NCI-H128 (cell line): ENCODE data around the gene ZNF830.
"Not testable (repeated sequence)": the region's sequence is repeated elsewhere in the genome, so short reads cannot be mapped to it uniquely, and the experiment has no call there.

Source experiments
- DNase-seq: peaks from one replicate; lab custom pipeline; 2025; ENCODE audit not compliant: unreplicated experiment; lab: John Stamatoyannopoulos, UW

Gene ZNF830

GRCh38 chr17:34961093-34961911 is at the start of gene ZNF830, which contains the start of gene CCT6B:
TSS of gene ZNF830 (plus strand) at chr17:34961540. CDS start at chr17:34961567, 27 bp downstream.
TSS of gene CCT6B (minus strand) at chr17:34961460. CDS start at chr17:34961393, 67 bp downstream.
- peak; percentile 73 for DNase-seq

- no peak for DNase-seq
Measured at GRCh38 chr17:34913001-34913400, 48.3 kb upstream of the ZNF830 start.

GRCh38 chr17:34916120-34916519 is 45.2 kb upstream of the ZNF830 start:
- DNase-seq: no peak

GRCh38 chr17:34917381-34917780 is 44.0 kb upstream of the ZNF830 start:
- DNase-seq: no peak

- DNase-seq: no peak
Measured at GRCh38 chr17:34920676-34921075, 40.7 kb upstream of the ZNF830 start.

- DNase-seq: no peak
Measured at GRCh38 chr17:34926661-34927060, 34.7 kb upstream of the ZNF830 start.

GRCh38 chr17:34930283-34930682 is 31.1 kb upstream of the ZNF830 start:
- DNase-seq: no peak

- DNase-seq: not testable (repeated sequence)
Measured at GRCh38 chr17:34950780-34951179, 10.6 kb upstream of the ZNF830 start.

GRCh38 chr17:34958438-34958837 is 2.9 kb upstream of the ZNF830 start:
- DNase-seq: no peak

- DNase-seq: no peak
Measured at GRCh38 chr17:34974179-34974578, 12.8 kb downstream of the ZNF830 start.

- DNase-seq: no peak
Measured at GRCh38 chr17:34974794-34975785, 13.8 kb downstream of the ZNF830 start.

- no peak for DNase-seq
Measured at GRCh38 chr17:34979153-34979552, 17.8 kb downstream of the ZNF830 start.

- no peak for DNase-seq
Measured at GRCh38 chr17:34979650-34980352, 18.5 kb downstream of the ZNF830 start.

GRCh38 chr17:34980353-34980680 is 19.0 kb downstream of the ZNF830 start, which contains the start of gene LIG3:
TSS of gene LIG3 (plus strand) at chr17:34980512. CDS start at chr17:34983006, 2,494 bp downstream.
- DNase-seq: peak; percentile 76

- DNase-seq: no peak
Measured at GRCh38 chr17:34980681-34981537, 19.6 kb downstream of the ZNF830 start.

GRCh38 chr17:34981538-34982241 is 20.4 kb downstream of the ZNF830 start:
- no peak for DNase-seq

- DNase-seq: no peak
Measured at GRCh38 chr17:34987232-34987631, 25.9 kb downstream of the ZNF830 start.

GRCh38 chr17:34988644-34989043 is 27.3 kb downstream of the ZNF830 start:
- no peak for DNase-seq

GRCh38 chr17:34989473-34989872 is 28.1 kb downstream of the ZNF830 start:
- DNase-seq: no peak
